Stimulated activated CD4-positive, alpha-beta T cell treated with anti-CD3 and anti-CD28 coated beads, Interleukin-4, amount 100 ng/mL, for 1 hour (primary cell): ENCODE data around the gene BLVRB.
"Not testable (repeated sequence)": the region's sequence is repeated elsewhere in the genome, so short reads cannot be mapped to it uniquely, and the experiment has no call there.

ENCODE experiments used
- DNase-seq: peaks from one replicate; pipeline ENCODE4 v3.0.0-alpha.2; 2020

BLVRB gene

GRCh38 chr19:40445780-40446262 lies 19.7 kb downstream of the BLVRB start:
- no peak for DNase-seq

- no peak for DNase-seq
Measured at GRCh38 chr19:40444825-40445312, 20.7 kb downstream of the BLVRB start.

GRCh38 chr19:40444000-40444824 lies 21.3 kb downstream of the BLVRB start, which contains the start of gene SERTAD3:
Gene SERTAD3, minus strand, starts transcription at chr19:40444335. Its CDS starts 2,255 bp downstream, at chr19:40442080.
- peak; percentile 97 for DNase-seq

- peak; percentile 99 for DNase-seq
Measured at GRCh38 chr19:40443131-40443999, 22.2 kb downstream of the BLVRB start.

GRCh38 chr19:40442328-40443130 lies 23.0 kb downstream of the BLVRB start:
- no peak for DNase-seq

- no peak for DNase-seq
Measured at GRCh38 chr19:40441719-40442253, 23.8 kb downstream of the BLVRB start.

- no peak for DNase-seq
Measured at GRCh38 chr19:40438284-40438683, 27.3 kb downstream of the BLVRB start.

- DNase-seq = peak; percentile 50
Measured at GRCh38 chr19:40433391-40434216, 31.9 kb downstream of the BLVRB start.

GRCh38 chr19:40432760-40433159 lies 32.8 kb downstream of the BLVRB start:
- not testable (repeated sequence) for DNase-seq

- DNase-seq = no peak
Measured at GRCh38 chr19:40431698-40432097, 33.8 kb downstream of the BLVRB start.

- not testable (repeated sequence) for DNase-seq
Measured at GRCh38 chr19:40430242-40430641, 35.3 kb downstream of the BLVRB start.

GRCh38 chr19:40428197-40428596 lies 37.3 kb downstream of the BLVRB start:
- DNase-seq = not testable (repeated sequence)

GRCh38 chr19:40425450-40426287 lies 39.9 kb downstream of the BLVRB start, which contains the start of gene SERTAD1:
Gene SERTAD1, minus strand, starts transcription at chr19:40425992. Its CDS starts 2,446 bp downstream, at chr19:40423546.
- peak; percentile 100 for DNase-seq

GRCh38 chr19:40424637-40425449 lies 40.7 kb downstream of the BLVRB start:
- DNase-seq = no peak

- DNase-seq = no peak
Measured at GRCh38 chr19:40423938-40424337, 41.6 kb downstream of the BLVRB start.

GRCh38 chr19:40422748-40423566 lies 42.6 kb downstream of the BLVRB start:
- DNase-seq = no peak

- no peak for DNase-seq
Measured at GRCh38 chr19:40421993-40422747, 43.4 kb downstream of the BLVRB start.
